Measurements from ENCODE around the gene NIPBL.
A peak's percentile ranks its signal among the peaks of the same experiment; 100 is the strongest.
"Not testable (repeated sequence)": the region's sequence is repeated elsewhere in the genome, so short reads cannot be mapped to it uniquely, and the experiment has no call there.

Gene NIPBL

DNA sequence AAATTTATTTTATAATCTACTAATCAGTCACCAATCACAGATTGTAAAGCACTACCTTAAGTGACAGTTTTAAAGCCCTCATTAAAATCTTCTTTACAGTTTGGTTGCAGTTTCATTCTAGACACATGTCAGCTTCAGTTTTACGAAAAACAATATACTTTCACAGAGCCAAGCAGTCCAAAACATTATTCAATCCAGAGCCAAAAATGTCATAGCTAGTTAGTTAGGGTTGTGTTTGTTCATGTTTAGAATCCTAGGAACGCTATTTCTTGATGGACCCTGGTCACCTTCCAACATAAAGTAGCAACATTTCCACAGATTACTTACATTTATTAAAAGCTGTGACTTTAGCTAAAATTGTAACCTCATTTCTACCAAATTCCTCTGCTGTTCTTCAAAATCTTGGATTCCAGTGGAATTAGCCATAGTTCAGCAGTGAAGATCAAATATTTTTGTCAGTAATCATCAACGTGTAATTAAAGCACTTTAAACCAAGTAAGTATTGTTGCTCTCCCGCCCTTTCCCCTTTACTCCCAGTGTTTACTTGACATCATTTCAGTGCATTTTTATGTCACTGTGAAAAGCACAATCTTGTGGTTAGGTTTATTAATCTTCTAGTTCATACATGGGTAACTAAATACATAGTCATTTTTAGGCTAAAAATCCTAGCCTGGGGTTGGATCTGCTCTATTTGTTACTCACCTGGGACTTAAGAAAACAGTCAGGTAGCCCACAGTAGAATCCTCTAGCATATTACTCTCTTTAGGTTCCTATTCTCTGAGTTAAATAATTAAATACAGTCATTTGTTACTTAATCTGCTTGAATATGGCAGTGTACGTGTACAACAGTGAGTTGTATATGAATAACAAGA is 74.3 kb downstream of the NIPBL start:
- DNase-seq, result no peak

DNA sequence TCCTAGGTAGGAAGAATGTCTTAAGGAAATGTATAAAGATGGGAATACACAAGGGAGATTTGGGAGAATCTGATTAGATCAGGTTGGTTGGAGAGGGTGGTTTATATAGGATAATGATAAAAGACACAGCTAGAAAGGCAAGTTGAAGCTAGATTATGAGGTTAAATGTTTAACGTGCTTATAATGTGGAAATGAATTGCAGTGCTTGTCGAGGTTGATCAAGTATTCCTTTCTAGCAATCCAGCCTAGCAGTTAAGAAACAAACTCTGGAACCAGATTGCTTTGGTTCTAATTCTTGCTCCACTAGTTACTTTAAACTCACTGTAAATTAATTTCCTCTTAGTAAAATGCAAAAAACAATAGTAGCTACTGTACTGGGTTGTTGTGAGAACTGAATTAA is 76.5 kb downstream of the NIPBL start:
- no peak for DNase-seq

DNA sequence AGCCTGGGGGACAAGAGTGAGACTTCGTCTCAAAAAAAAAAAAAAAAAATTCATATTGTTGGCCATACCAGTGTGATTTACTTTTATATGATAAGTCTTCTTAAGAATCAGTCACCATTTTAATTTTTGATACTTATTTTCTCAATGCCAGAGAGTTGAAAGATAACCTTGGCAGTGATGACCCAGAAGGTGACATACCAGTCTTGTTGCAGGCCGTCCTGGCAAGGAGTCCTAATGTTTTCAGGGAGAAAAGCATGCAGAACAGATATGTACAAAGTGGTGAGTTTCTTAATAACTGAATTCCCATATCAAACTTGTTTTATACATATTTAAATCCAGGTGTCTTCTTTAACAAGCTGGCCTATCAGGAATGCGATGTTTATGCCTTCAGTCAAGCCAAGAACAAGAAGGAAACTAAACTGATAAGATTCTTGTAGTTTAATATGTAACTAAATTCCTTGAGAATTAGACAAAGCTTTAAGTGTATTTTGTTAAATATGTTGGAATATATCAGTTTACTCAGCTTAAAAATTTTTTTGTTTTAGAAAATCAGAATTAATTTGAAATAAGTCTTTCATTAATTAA is 81.5 kb downstream of the NIPBL start:
- DNase-seq, result no peak

DNA sequence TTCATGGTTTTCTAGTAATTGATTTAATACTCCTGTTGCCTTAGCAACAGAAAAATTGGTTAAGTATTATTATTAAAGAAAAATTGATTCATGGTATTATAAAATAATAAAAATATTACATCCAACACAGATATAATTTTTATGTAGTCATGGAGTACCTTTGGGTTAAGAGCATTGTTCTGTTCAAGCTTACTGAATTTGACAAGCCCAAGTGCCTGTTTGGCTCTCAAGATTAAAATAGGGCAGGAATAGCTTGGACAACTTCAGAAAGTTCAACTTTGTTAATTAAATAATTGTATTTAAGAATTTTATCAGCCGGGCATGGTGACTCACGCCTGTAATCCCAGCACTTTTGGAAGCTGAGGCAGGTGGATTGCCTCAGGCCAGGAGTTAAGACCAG is 82.0 kb downstream of the NIPBL start:
- no peak for DNase-seq

DNA sequence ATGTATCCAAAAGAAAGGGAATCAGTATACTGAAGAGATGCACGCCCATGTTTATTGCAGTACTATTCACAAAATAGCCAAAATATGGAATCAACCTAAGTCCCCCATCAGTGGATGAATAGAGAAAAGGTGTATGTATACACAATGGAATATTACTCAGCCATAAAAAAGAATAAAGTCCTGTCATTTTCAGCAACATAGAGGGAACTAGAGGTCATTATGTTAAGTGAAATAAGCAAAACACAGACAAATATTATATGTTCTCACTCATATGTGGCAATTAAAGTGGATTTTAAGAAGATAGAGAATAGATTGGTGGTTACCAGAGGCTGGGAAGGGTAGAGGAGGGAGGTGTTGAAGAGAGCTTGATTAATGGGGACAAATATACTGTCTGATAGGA is 88.6 kb downstream of the NIPBL start:
- no peak for DNase-seq

DNA sequence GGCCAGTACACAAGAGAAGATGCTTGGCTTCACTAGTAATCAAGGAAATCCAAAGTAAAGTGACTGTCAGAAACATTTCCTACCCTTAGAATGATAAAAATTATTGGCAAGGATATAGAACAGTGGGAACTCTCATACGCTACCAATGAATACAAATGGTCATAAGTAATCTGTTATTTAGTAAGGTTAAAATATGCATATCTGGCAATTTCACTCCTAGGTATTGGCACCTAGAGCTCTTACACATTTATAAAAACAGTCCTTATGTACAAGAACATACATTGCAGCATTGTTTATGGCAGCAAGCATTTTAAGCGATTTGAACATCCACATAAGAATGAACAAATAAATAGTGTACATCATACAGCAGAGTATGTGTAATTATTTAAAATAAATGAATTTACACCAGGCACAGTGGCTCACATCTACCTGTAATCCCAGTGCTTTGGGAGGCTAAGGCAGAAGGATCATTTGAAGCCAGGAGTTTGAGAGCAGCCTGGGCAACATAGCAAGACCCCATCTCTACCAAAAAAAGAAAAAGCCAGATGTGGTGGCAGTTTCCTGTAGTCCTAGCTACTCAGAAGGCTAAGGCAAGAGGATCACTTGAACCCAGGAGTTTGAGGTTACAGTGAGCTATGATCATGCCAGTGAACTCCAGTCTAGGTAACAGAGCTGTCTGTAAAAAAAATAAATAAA is 93.3 kb downstream of the NIPBL start:
- no peak for DNase-seq

DNA sequence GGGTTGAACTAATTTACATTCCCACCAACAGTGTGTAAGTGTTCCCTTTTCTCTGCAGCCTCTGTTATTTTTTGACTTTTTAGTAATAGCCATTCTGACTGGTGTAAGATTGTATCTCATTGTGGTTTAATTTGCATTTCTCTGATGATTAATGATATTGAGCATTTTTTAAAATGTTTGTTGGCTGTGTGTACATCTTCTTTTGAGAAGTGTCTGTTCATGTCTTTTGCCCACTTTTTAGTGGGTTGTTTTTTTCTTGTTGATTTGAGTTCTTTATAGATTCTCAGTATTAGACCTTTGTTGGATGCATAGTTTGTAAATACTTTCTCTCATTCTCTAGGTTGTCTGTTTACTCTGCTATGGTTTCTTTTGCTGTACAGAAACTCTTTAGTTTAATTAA is 101.6 kb downstream of the NIPBL start:
- DNase-seq, result no peak

DNA sequence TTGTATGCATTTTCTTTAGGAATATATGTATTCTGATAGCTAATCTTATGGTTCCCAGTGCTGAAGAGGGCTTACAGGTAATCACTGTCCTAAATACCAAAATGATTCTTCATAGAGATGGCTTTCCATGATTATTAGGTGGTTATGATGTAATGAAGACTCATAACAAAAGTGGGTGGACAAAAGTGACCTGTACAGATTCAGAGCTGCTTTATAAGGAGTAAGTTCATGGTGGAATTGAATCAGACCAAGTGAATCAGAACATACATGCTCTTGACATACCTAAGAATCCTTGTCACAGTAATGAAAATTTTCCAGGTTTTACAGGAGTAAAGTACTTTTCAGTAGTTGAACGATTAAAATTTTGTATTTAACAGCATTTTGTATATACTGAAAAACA is 105.6 kb downstream of the NIPBL start:
- no peak for DNase-seq

DNA sequence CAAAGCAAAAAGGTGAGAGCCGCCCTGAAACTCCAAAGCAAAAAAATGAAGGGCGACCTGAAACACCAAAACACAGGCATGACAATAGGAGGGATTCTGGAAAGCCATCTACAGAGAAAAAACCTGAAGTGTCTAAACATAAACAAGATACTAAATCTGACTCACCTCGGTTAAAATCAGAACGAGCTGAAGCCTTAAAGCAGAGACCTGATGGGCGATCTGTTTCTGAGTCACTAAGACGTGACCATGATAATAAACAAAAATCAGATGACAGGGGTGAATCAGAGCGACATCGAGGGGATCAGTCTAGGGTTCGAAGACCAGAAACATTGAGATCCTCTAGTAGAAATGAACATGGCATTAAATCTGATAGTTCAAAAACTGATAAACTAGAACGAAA is 108.8 kb downstream of the NIPBL start:
- DNase-seq, result no peak

DNA sequence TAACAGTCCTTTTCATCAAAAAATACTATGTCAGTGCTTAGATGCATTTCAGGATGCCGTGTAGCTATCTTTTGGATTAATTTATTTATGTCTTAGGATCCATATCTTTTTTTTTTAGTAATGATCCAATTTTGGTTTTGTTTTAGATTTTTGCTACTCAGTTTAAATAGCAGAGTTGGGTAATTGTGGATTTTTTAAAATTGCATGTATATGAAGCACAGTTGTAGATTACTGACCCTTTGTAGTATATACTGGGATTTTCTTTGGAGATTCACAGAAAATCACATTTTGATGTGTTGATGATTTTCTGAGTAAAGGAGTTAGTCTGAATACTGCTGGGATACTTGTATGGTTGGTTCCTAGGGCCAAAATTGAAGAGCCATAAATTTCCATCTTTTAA is 111.8 kb downstream of the NIPBL start:
- DNase-seq, result no peak

DNA sequence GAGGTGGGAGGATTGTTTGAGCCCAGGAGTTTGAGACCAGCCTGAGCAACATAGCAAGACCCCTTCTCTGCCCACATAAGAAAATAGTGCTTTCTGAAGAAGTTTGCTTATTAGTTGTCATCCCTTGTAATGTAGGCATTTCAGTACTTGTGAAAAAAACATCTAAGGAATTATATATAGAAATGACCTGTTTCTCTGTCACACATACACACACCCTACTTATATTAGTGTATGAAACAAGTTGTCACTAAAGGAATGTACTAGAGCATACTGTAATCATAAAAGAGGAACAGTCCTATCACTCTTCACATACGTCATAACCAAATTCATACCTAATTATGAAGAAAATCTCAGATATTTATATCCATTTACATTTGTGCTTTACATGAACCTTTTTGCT is 122.0 kb downstream of the NIPBL start:
- DNase-seq, result no peak

DNA sequence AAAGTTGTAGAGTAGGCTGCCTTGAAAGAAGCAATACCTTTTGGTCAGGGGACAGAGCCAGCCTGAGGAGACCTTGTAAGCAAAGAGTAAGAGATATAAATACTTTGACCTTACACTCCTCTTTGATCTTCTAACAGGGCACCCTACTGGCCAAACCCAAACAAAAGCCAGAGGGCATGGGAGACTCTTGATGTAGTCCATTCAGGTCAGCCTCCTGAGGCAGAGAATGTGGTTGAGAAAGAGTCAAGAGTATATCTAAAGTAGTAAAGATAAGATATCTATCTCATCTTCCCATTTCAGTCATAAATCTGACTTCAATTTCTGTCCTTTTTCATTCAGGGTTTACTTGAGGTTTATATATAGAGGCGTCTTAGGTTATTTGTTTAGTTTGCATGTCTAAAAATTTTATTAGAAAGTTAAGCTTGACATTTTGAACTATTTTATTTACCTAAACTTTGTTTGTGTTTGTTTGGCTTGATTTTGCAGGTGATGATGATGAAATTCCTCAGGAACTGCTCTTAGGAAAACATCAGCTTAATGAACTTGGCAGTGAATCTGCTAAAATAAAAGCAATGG is 125.7 kb downstream of the NIPBL start:
- DNase-seq, result no peak

DNA sequence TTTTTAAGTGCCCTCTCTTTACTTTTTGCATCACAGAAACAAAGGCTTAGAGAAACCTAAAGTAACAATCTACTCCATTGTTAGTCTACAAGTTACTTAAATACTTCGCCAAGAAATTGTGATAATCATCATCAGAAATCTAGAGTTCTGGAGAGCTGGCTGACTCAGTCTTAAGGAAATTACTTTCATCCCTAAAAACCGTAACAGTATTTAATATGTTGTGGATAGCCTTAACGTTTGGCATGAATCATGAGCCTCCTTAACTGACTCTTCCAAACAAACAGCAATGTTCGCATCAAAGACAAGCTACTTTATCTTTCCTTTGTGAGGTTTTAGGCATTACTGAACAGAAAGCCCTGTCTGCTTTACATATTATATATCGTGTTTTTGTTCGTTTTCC is 128.7 kb downstream of the NIPBL start:
- DNase-seq, result no peak

DNA sequence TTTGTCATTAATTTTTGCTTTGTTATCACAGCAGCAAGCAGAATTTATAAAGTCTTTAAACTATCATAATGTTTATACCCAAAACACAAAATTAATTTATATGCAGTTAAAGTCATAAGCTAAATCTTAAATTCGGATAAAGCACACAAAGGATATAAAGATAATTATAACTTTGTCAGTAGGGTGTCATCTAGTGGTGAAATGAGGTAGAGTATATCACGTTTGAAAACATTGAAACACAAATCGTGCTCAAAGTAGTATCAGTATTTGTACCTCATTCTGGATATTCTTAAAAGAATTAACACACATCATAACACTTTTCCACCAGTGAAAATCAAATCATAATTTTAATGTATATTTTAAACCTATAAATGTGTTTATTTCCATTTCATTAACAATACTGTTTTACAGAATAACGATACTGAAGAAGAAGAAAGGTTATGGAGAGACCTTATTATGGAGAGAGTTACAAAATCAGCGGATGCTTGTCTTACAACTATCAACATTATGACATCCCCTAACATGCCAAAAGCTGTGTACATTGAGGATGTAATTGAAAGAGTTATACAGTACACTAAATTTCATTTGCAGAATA is 129.5 kb downstream of the NIPBL start:
- DNase-seq, result peak; percentile 34

DNA sequence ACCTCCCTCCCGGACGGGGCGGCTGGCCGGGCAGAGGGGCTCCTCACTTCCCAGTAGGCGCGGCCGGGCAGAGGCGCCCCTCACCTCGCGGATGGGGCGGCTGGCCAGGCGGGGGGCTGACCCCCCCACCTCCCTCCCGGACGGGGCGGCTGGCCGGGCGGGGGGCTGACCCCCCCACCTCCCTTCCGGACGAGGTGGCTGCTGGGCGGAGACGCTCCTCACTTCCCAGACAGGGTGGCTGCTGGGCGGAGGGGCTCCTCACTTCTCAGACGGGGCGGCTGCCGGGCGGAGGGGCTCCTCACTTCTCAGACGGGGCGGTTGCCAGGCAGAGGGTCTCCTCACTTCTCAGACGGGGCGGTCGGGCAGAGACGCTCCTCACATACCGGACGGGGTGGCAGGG is 136.6 kb downstream of the NIPBL start:
- not testable (repeated sequence) for DNase-seq

DNA sequence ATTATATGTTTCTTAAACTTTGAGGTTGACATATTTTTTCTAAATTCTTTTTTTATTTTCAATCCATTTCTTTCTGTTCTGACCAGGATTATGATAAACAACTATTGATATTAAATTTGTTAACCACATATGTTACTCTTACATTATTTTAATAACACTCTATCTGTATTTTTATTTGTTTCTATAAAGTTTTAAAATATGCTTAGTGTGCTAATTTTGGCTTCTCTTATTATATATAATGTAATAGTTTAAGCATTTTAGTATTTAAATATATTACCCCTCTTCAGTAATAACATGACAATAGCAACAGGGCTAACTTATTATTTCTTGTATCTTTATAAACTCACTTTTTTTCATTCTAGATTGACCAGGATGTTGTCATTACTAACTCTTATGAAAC is 137.8 kb downstream of the NIPBL start:
- no peak for DNase-seq

DNA sequence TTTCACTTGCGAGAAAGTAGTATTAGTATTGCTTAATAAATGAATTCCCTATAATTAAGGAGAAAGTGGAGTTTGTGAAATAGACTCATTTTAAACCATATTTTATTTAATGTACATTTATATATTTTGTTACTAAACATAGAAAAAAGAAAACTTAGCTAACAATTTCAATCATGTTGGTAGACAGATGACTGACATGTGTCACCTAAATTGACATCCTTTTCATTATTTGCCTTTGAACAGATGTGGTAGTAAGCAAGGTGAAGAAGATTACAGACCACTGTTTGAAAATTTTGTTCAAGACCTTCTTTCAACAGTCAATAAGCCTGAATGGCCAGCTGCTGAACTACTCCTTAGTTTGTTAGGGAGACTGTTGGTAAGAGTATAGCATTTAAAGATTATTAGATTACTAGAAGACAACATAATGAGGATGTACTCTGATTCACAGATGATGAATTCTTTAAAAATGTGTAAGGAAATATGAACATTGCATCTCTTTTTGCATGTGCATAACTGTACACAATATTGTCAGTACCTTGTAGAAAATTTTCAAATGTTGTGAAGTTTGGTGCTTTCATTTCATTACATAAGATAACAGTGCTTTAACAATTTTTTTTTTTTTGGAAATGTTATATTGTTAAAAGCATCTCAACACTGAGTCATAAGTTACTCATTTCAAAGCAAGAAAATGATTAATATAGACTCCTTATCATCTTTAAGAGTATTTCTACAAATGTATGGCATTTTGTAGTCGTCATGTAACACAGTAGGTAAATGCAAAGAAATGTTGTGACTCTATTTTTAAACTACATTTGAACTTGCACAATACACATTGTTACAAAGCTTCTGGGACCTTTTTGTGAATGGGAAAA is 139.5 kb downstream of the NIPBL start:
- DNase-seq, result no peak

DNA sequence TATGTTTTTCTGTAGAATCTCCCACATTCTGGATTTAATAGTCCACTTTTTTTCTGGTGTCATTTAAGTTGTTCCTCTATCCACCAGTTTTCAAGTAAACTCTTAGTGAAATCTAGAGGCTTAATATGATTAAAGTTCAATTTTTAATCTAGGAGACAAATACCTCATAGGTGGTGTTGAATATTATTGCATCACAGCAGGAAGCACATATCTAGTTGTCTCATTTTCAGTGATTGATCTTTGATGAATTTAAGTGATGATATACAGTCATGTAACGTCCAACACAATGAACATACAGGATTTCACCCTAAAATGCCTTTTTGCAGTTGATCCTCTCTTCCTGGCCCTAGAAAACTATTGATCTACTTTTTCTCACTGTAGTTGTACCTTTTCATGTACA is 152.3 kb downstream of the NIPBL start:
- DNase-seq, result no peak

DNA sequence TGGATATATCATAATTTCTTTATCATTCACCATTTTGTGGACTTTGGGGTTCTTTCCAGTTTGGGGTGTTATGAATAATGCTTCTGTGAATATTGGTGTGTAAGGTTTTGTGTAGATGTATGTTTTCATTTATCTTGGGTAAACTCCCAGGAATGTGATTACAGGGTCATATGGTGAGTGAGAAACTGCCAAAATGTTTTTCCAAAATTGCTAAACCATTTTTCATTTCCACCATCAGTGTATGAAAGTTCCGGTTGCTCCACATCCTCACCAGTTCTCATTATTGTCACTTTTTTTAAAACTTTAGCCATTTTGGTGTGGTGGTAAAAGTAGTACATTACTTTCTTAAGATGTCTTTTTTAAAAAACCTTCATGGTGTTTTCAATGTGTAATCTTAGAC is 152.9 kb downstream of the NIPBL start:
- DNase-seq, result no peak

DNA sequence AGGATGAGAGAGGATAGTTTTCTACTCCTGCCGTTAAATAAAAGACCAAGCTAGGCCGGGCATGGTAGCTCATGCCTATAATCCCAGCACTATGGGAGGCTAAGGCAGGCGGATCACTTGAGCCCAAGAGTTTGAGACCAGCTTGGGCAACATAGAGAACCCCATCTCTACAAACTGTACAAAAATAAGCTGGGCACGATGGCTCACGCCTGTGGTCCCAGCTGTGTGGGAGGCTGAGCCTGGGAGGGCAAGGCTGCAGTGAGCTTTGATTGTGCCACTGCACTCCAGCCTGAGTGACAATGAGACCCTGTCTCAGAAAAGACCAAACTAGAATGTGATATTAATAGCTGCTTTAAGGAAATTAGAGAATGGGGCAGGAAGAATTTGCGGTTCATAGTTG is 158.4 kb downstream of the NIPBL start:
- no peak for DNase-seq

DNA sequence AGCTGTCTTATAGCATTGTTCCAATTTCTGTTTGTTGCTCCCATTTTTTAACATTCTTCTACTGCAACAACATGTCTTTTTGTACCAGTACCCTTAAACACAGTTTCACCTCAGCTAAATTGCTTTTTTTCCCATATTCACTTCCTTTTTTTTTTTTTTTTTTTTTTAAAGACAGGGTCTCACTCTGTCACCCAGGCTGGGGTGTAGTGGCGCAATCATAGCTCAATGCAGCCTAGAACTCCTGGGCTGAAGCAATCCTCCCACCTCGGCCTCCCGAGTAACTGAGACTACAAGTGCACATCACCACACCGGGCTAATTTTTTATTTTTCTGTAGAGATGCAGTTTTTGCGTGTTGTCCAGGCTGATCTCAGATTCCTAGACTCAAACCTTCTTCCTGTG is 161.3 kb downstream of the NIPBL start:
- no peak for DNase-seq

DNA sequence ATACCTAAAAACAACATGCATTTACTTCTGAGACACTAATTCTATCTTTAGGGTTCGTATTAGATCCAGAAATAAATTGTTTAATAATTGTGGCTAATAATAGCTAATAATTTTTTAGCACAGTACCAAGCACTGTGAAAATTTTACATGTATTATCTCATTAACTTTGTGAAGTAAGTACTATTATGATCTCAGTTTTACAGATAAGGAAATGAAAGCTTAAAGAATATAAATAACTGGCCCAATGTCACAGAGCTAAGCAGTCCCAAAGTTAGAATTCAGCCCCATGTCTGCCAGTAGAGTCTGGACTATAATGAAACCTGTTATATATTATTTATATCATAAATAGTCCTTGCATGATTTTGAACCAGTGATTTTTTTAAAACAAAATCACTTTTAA is 163.3 kb downstream of the NIPBL start:
- DNase-seq, result no peak

Data from NCI-H1105 treated with DMSO at 0.1 percent for 48 hours (cell line).